ENCODE data around the gene TIMM10. TPM values are rescaled to one million over a fixed set of nuclear protein-coding genes. Genes with fewer than 3 reads are reported as not detected.

TIMM10 gene
- total and polyA plus RNA-seq, 4 donors, result 19.8 to 77.4 (median 30.3) TPM

- no peak for TF ChIP-seq RXRA (IDR thresholded peaks at IDR 0.05)
- no peak for TF ChIP-seq NR2F2 (IDR thresholded peaks at IDR 0.05)
- no peak for TF ChIP-seq FOXA2 (IDR thresholded peaks at IDR 0.05)
- TF ChIP-seq HNF4A (conservative IDR thresholded peaks at IDR 0.05), result no peak
- no peak for TF ChIP-seq MAX (IDR thresholded peaks at IDR 0.05)
- TF ChIP-seq SP1 (IDR thresholded peaks at IDR 0.05), result no peak
- TF ChIP-seq YY1 (IDR thresholded peaks at IDR 0.05), result no peak
- no peak for TF ChIP-seq GABPA (IDR thresholded peaks at IDR 0.05 in 1 of 2, conservative IDR thresholded peaks at IDR 0.05 in 1 of 2)
- TF ChIP-seq REST (IDR thresholded peaks at IDR 0.05), result no peak
- no peak for TF ChIP-seq RAD21 (IDR thresholded peaks at IDR 0.05)
- TF ChIP-seq ZBTB33 (IDR thresholded peaks at IDR 0.05), result no peak
- TF ChIP-seq HNF4G (IDR thresholded peaks at IDR 0.05), result no peak
- no peak for TF ChIP-seq JUND (IDR thresholded peaks at IDR 0.05)
- TF ChIP-seq CTCF (IDR thresholded peaks at IDR 0.05; ENCODE audit: low read depth, low read length, missing input control), result no peak
- TF ChIP-seq TAF1 (conservative IDR thresholded peaks at IDR 0.05), result no peak
- no peak for TF ChIP-seq ATF3 (IDR thresholded peaks at IDR 0.05)
- TF ChIP-seq EGR1 (IDR thresholded peaks at IDR 0.05; ENCODE audit: low read depth in 2 of 2), result no peak
These were observed 12.0 kb upstream of the TIMM10 start for GRCh38 chr11:57542582-57542981.

GRCh38 chr11:57541169-57541568 is 10.6 kb upstream of the TIMM10 start:
- no peaks in the 10 kb centered on the region for H3K9me3 ChIP-seq (ENCODE audit: control insufficient read depth in 4 of 4, low read length in 3 of 4)
- H3K9ac ChIP-seq (ENCODE audit: low read depth in 1 of 2, low read length in 2 of 2), result no peak overlapping the region
- no peak overlapping the region for H3K4me3 ChIP-seq (ENCODE audit: low read depth in 1 of 3, low read length in 3 of 3)
- no peak for DNase-seq (ENCODE audit: low spot score)
- TF ChIP-seq CTCF (IDR thresholded peaks at IDR 0.05; ENCODE audit: low read depth, low read length, missing input control), result no peak
- no peak for TF ChIP-seq ATF3 (IDR thresholded peaks at IDR 0.05)
- TF ChIP-seq MAX (IDR thresholded peaks at IDR 0.05), result no peak
- no peak for TF ChIP-seq FOXA2 (IDR thresholded peaks at IDR 0.05)
- TF ChIP-seq RXRA (IDR thresholded peaks at IDR 0.05), result no peak
- TF ChIP-seq HNF4G (IDR thresholded peaks at IDR 0.05), result no peak
- TF ChIP-seq GABPA (IDR thresholded peaks at IDR 0.05 in 1 of 2, conservative IDR thresholded peaks at IDR 0.05 in 1 of 2), result no peak
- TF ChIP-seq TAF1 (conservative IDR thresholded peaks at IDR 0.05), result no peak
- TF ChIP-seq HNF4A (conservative IDR thresholded peaks at IDR 0.05), result no peak
- TF ChIP-seq RAD21 (IDR thresholded peaks at IDR 0.05), result no peak
- no peak for TF ChIP-seq YY1 (IDR thresholded peaks at IDR 0.05)
- TF ChIP-seq EGR1 (IDR thresholded peaks at IDR 0.05; ENCODE audit: low read depth in 2 of 2), result no peak
- WGBS, result 91% methylated on average over 5 of the region's 5 CpGs
- H3K27ac ChIP-seq (ENCODE audit: low read depth in 1 of 2, low read length in 2 of 2), result no peak overlapping the region
- H3K4me1 ChIP-seq (ENCODE audit: control insufficient read depth in 4 of 4, insufficient read depth in 4 of 4, low read length in 3 of 4), result no peaks in the 10 kb centered on the region
- H3K27me3 ChIP-seq (ENCODE audit: control insufficient read depth in 4 of 4, insufficient read depth in 4 of 4, low read length in 3 of 4), result no peaks in the 10 kb centered on the region
- H3K36me3 ChIP-seq (ENCODE audit: control insufficient read depth in 4 of 4, insufficient read depth in 3 of 4, low read depth in 1 of 4, low read length in 3 of 4), result no peaks in the 10 kb centered on the region

More at GRCh38 chr11:57542582-57542981, 12.0 kb upstream of the TIMM10 start:
- no peak for DNase-seq (ENCODE audit: low spot score)
- H3K9me3 ChIP-seq (ENCODE audit: control insufficient read depth in 4 of 4, low read length in 3 of 4), result no peaks in the 10 kb centered on the region
- H3K27ac ChIP-seq (ENCODE audit: low read depth in 1 of 2, low read length in 2 of 2), result no peak overlapping the region
- H3K4me3 ChIP-seq (ENCODE audit: low read depth in 1 of 3, low read length in 3 of 3), result no peak overlapping the region
- H3K9ac ChIP-seq (ENCODE audit: low read depth in 1 of 2, low read length in 2 of 2), result no peak overlapping the region
- H3K4me1 ChIP-seq (ENCODE audit: control insufficient read depth in 4 of 4, insufficient read depth in 4 of 4, low read length in 3 of 4), result no peaks in the 10 kb centered on the region
- H3K36me3 ChIP-seq (ENCODE audit: control insufficient read depth in 4 of 4, insufficient read depth in 3 of 4, low read depth in 1 of 4, low read length in 3 of 4), result peaks cover 0 to 2% (median 0%) of the 10 kb centered on the region in 4 donors
- no peaks in the 10 kb centered on the region for H3K27me3 ChIP-seq (ENCODE audit: control insufficient read depth in 4 of 4, insufficient read depth in 4 of 4, low read length in 3 of 4)
- WGBS, result 87% methylated on average over 4 of the region's 4 CpGs
